ENCODE results near the gene PRRC1. TPM values are rescaled to one million over a fixed set of nuclear protein-coding genes. Genes with fewer than 3 reads are reported as not detected.
A peak's percentile ranks its signal among the peaks of the same experiment; 100 is the strongest.

The PRRC1 gene
- total and polyA plus RNA-seq, 5 donors from 2014 or later = 33.5 to 42.6 (median 36.7) TPM

- no peaks in the 10 kb centered on the region for H3K4me1 ChIP-seq (ENCODE audit: control insufficient read depth, insufficient read depth, low read length, poor library complexity, severe bottlenecking)
- H3K4me3 ChIP-seq (ENCODE audit: low read depth, low read length) = no peak overlapping the region
- no peak for DNase-seq
- H3K4me1 Mint-ChIP-seq = no peaks in the 10 kb centered on the region
- no peaks in the 10 kb centered on the region for H3K9me3 ChIP-seq (ENCODE audit: control insufficient read depth in 2 of 2, low read length in 2 of 2)
- no peak overlapping the region for H3K27ac ChIP-seq (ENCODE audit: insufficient read depth, low read length, poor library complexity, severe bottlenecking)
- H3K27me3 Mint-ChIP-seq = peaks cover 44% of the 10 kb centered on the region
- H3K36me3 Mint-ChIP-seq = no peaks in the 10 kb centered on the region
- H3K9me3 Mint-ChIP-seq = peaks cover 0 to 2% (median 0%) of the 10 kb centered on the region in 7 donors
- no peaks in the 10 kb centered on the region for H3K36me3 ChIP-seq (ENCODE audit: control insufficient read depth, insufficient read depth, low read length)
- H3K27ac Mint-ChIP-seq = peak overlapping the region in 1 of 3 donors; percentile 74
- peaks cover 18% of the 10 kb centered on the region for H3K27me3 ChIP-seq (ENCODE audit: control insufficient read depth, insufficient read depth, low read length)
- ATAC-seq (ENCODE audit: low read depth in 2 of 2) = no peak
- H3K4me3 Mint-ChIP-seq = no peak overlapping the region
Measured at GRCh38 chr5:127506616-127507015, 10.8 kb upstream of the PRRC1 start.

DNA sequence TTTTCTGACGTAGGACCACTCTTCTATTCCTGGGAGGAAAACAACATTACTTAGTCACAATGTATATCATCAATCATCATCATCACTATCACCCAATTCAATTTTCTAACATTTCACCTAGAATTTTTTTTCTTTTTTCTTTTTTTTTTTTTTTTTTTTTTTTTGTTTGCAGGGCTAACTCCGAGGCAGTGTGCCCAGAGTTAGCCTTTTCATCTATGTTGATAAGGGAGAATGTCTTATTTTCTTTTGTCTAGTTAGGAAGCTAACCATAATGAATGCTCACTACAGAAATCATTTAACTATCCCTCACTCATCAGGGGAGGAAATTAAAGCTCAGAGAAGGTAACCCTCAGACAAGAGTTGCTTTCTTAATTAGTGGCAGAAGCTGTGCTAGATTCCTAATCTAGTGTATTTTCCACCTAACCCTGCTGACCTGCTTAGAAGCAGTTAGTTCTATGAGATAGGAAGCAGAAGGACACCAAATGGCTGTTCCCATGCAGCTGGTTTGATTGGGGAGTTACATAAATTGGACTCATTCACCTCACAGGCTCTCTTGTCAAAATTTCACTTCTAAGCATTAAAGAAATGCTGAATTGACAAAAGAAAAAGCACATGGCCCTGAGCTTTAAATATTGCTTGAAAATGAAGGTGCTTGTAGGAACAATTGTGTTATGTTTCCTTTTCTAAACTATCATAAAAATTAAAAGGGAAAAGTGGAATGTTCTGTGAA is 8.6 kb upstream of the PRRC1 start:
- DNase-seq = no peak
- Mint-ChIP-seq H3K4me1 (no peaks in the 10 kb centered on the region), H3K36me3 (no peaks in the 10 kb centered on the region), H3K27ac (no peak overlapping the region), H3K4me3 (no peak overlapping the region), H3K9me3 (peaks cover 0 to 2% (median 0%) of the 10 kb centered on the region in 7 donors), H3K27me3 (peaks cover 48% of the 10 kb centered on the region)
- no peak overlapping the region for H3K27ac ChIP-seq (ENCODE audit: insufficient read depth, low read length, poor library complexity, severe bottlenecking)
- H3K9me3 ChIP-seq (ENCODE audit: control insufficient read depth in 2 of 2, low read length in 2 of 2) = no peaks in the 10 kb centered on the region
- no peak overlapping the region for H3K4me3 ChIP-seq (ENCODE audit: low read depth, low read length)
- H3K36me3 ChIP-seq (ENCODE audit: control insufficient read depth, insufficient read depth, low read length) = no peaks in the 10 kb centered on the region
- no peaks in the 10 kb centered on the region for H3K4me1 ChIP-seq (ENCODE audit: control insufficient read depth, insufficient read depth, low read length, poor library complexity, severe bottlenecking)
- H3K27me3 ChIP-seq (ENCODE audit: control insufficient read depth, insufficient read depth, low read length) = peaks cover 21% of the 10 kb centered on the region
- ATAC-seq (ENCODE audit: low read depth in 2 of 2) = no peak

- peaks cover 9% of the 10 kb centered on the region for H3K4me1 ChIP-seq (ENCODE audit: control insufficient read depth, insufficient read depth, low read length, poor library complexity, severe bottlenecking)
- Mint-ChIP-seq H3K27ac (no peak overlapping the region), H3K4me3 (no peak overlapping the region), H3K36me3 (no peaks in the 10 kb centered on the region), H3K9me3 (no peaks in the 10 kb centered on the region), H3K4me1 (peaks cover 4 to 9% (median 6%) of the 10 kb centered on the region in 4 donors), H3K27me3 (peaks cover 39% of the 10 kb centered on the region)
- no peaks in the 10 kb centered on the region for H3K36me3 ChIP-seq (ENCODE audit: control insufficient read depth, insufficient read depth, low read length)
- H3K27me3 ChIP-seq (ENCODE audit: control insufficient read depth, insufficient read depth, low read length) = peaks cover 26% of the 10 kb centered on the region
- no peak for ATAC-seq (ENCODE audit: low read depth in 2 of 2)
- DNase-seq = no peak
- H3K27ac ChIP-seq (ENCODE audit: insufficient read depth, low read length, poor library complexity, severe bottlenecking) = no peak overlapping the region
- H3K4me3 ChIP-seq (ENCODE audit: low read depth, low read length) = no peak overlapping the region
- no peaks in the 10 kb centered on the region for H3K9me3 ChIP-seq (ENCODE audit: control insufficient read depth in 2 of 2, low read length in 2 of 2)
Measured at GRCh38 chr5:127513408-127513970, 4.0 kb upstream of the PRRC1 start.

DNA sequence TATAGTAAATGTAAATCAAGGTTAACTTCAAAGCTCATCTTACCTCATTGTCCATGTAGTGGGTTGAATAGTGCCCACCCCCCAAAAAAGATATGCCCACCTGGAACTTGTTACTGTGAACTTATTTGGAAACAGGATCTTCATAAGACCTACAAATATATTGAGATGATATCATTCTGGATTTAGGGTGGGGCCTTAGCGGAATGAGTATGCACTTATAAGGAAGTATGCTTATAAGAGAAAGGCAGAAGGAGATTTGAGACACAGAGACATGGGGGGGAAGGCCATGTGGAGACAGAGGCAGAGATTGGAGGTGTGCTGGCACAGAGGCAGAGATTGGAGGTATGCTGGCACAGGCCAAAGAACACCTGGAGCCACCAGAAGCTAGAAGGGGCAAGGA is 2.6 kb upstream of the PRRC1 start:
- Histone ChIP-seq H3K9me3 (ENCODE audit: control insufficient read depth in 2 of 2, low read length in 2 of 2) (no peaks in the 10 kb centered on the region), H3K36me3 (ENCODE audit: control insufficient read depth, insufficient read depth, low read length) (peaks cover 4% of the 10 kb centered on the region), H3K4me3 (ENCODE audit: low read depth, low read length) (no peak overlapping the region), H3K27ac (ENCODE audit: insufficient read depth, low read length, poor library complexity, severe bottlenecking) (no peak overlapping the region), H3K27me3 (ENCODE audit: control insufficient read depth, insufficient read depth, low read length) (peaks cover 20% of the 10 kb centered on the region), H3K4me1 (ENCODE audit: control insufficient read depth, insufficient read depth, low read length, poor library complexity, severe bottlenecking) (peaks cover 17% of the 10 kb centered on the region)
- Mint-ChIP-seq H3K4me1 (peaks cover 7 to 23% (median 19%) of the 10 kb centered on the region in 4 donors), H3K27me3 (peaks cover 27% of the 10 kb centered on the region), H3K9me3 (no peaks in the 10 kb centered on the region), H3K36me3 (peaks cover 6% of the 10 kb centered on the region), H3K27ac (no peak overlapping the region), H3K4me3 (peak overlapping the region in 2 of 4 donors; percentile 1 to 24)
- ATAC-seq (ENCODE audit: low read depth in 2 of 2) (no peak), DNase-seq (no peak)

GRCh38 chr5:127515693-127516440 is 1.6 kb upstream of the PRRC1 start:
- Histone ChIP-seq H3K9me3 (ENCODE audit: control insufficient read depth in 2 of 2, low read length in 2 of 2) (peaks cover 0 to under 1% of the 10 kb centered on the region in 2 experiments), H3K4me1 (ENCODE audit: control insufficient read depth, insufficient read depth, low read length, poor library complexity, severe bottlenecking) (peaks cover 17% of the 10 kb centered on the region), H3K27ac (ENCODE audit: insufficient read depth, low read length, poor library complexity, severe bottlenecking) (no peak overlapping the region), H3K27me3 (ENCODE audit: control insufficient read depth, insufficient read depth, low read length) (peaks cover 15% of the 10 kb centered on the region), H3K4me3 (ENCODE audit: low read depth, low read length) (no peak overlapping the region), H3K36me3 (ENCODE audit: control insufficient read depth, insufficient read depth, low read length) (peaks cover 4% of the 10 kb centered on the region)
- H3K27ac Mint-ChIP-seq = no peak overlapping the region
- H3K9me3 Mint-ChIP-seq = peaks cover 0 to 4% (median 0%) of the 10 kb centered on the region in 7 donors
- peaks cover 14% of the 10 kb centered on the region for H3K36me3 Mint-ChIP-seq
- DNase-seq (no peak), ATAC-seq (ENCODE audit: low read depth in 2 of 2) (no peak)
- peak overlapping the region in 2 of 4 donors; percentile 8 to 24 for H3K4me3 Mint-ChIP-seq
- H3K4me1 Mint-ChIP-seq = peaks cover 7 to 30% (median 26%) of the 10 kb centered on the region in 4 donors
- peaks cover 24% of the 10 kb centered on the region for H3K27me3 Mint-ChIP-seq

DNA sequence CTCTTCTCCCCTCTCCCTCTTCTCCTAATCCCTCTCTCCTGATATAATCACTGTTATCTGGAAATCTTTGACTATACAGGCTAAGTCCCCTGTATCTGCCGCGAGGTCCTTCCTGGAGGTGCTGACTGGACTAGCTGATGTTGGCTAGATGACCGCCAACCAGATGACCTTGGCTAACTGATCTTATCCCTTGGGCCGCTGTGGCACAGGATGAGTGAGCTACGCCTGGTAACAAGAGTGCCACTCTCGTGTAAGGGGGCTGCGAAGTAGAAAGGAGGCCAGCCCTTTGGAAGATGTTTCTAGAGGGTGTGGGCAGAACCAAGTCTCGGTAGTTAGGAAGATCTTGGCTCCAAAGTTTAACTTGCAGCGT is 345 bp upstream of the PRRC1 start:
- H3K4me1 ChIP-seq (ENCODE audit: control insufficient read depth, insufficient read depth, low read length, poor library complexity, severe bottlenecking) = peaks cover 17% of the 10 kb centered on the region
- H3K27me3 ChIP-seq (ENCODE audit: control insufficient read depth, insufficient read depth, low read length) = peaks cover 13% of the 10 kb centered on the region
- Mint-ChIP-seq H3K4me3 (peak overlapping the region; percentile 88 to 90 (median 88)), H3K27ac (peak overlapping the region in 2 of 3 donors; percentile 80 to 82), H3K9me3 (peaks cover 0 to 14% (median 0%) of the 10 kb centered on the region in 7 donors), H3K27me3 (peaks cover 13% of the 10 kb centered on the region), H3K4me1 (peaks cover 7 to 39% (median 30%) of the 10 kb centered on the region in 4 donors), H3K36me3 (peaks cover 24% of the 10 kb centered on the region)
- peaks cover 6 to 7% of the 10 kb centered on the region in 2 experiments for H3K9me3 ChIP-seq (ENCODE audit: control insufficient read depth in 2 of 2, low read length in 2 of 2)
- peaks cover 9% of the 10 kb centered on the region for H3K36me3 ChIP-seq (ENCODE audit: control insufficient read depth, insufficient read depth, low read length)
- DNase-seq = peak in 1 of 3 donors; percentile 2
- H3K27ac ChIP-seq (ENCODE audit: insufficient read depth, low read length, poor library complexity, severe bottlenecking) = no peak overlapping the region
- H3K4me3 ChIP-seq (ENCODE audit: low read depth, low read length) = peak overlapping the region; percentile 75
- peak in 1 of 2 donors; percentile 13 for ATAC-seq (ENCODE audit: low read depth in 2 of 2)

DNA sequence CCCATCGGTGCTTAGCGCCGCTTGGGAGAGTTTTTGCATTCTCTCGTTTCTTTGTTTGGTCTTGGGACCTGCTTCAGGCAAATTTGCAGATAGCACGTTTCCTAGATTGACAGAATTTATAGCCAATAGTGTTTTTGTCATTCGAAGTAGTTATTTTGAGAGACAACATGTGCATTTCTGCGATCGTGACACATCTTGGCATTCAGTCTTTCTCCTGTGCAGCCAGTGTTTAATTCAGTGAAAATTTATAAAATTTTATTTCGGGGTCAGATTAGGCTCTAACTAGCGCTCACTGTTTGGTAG is 830 bp downstream of the PRRC1 start:
- peaks cover 7 to 44% (median 31%) of the 10 kb centered on the region in 4 donors for H3K4me1 Mint-ChIP-seq
- H3K27ac Mint-ChIP-seq = peak overlapping the region in 2 of 3 donors; percentile 62 to 83
- peaks cover 0 to 14% (median 0%) of the 10 kb centered on the region in 7 donors for H3K9me3 Mint-ChIP-seq
- H3K9me3 ChIP-seq (ENCODE audit: control insufficient read depth in 2 of 2, low read length in 2 of 2) = peaks cover 6 to 7% of the 10 kb centered on the region in 2 experiments
- H3K27me3 ChIP-seq (ENCODE audit: control insufficient read depth, insufficient read depth, low read length) = peaks cover 12% of the 10 kb centered on the region
- H3K4me1 ChIP-seq (ENCODE audit: control insufficient read depth, insufficient read depth, low read length, poor library complexity, severe bottlenecking) = peaks cover 17% of the 10 kb centered on the region
- ATAC-seq (ENCODE audit: low read depth in 2 of 2) (no peak), DNase-seq (peak in 2 of 3 donors; percentile 55 to 70)
- H3K27ac ChIP-seq (ENCODE audit: insufficient read depth, low read length, poor library complexity, severe bottlenecking) = no peak overlapping the region
- H3K27me3 Mint-ChIP-seq = peaks cover 13% of the 10 kb centered on the region
- H3K4me3 ChIP-seq (ENCODE audit: low read depth, low read length) = peak overlapping the region; percentile 91
- H3K36me3 Mint-ChIP-seq = peaks cover 24% of the 10 kb centered on the region
- peak overlapping the region; percentile 88 to 93 (median 89) for H3K4me3 Mint-ChIP-seq
- H3K36me3 ChIP-seq (ENCODE audit: control insufficient read depth, insufficient read depth, low read length) = peaks cover 14% of the 10 kb centered on the region

Measured in CD4-positive, CD25-positive, alpha-beta regulatory T cell (primary cell).